OCI-LY3 (cell line): ENCODE data around the gene KLHL21.
A peak's percentile ranks its signal among the peaks of the same experiment; 100 is the strongest.

ENCODE experiments used
- H2AFZ ChIP-seq: fragments of 200-600, 300-600 bp; shearing (Covaris generic); 2 replicates; pipeline ENCODE4 v1.6.0; 2014; ENCODE audit warnings: antibody characterized with exemption, low read depth, low read length
- H3K27ac ChIP-seq: fragments of 200-600, 300-600 bp; sonication (generic); 2 replicates; pipeline ENCODE4 v1.5.1; 2014; ENCODE audit warnings: mild to moderate bottlenecking, low read length, moderate library complexity, mixed read lengths
- H3K27me3 ChIP-seq: fragments of 200-600, 300-600 bp; sonication (generic); 2 replicates; pipeline ENCODE4 v1.6.1; 2014; ENCODE audit warnings: low read depth, low read length, mixed read lengths
- H3K36me3 ChIP-seq: fragments of 200-600, 300-600 bp; sonication (generic); replicated peaks from 2 replicates; pipeline ENCODE3; 2014; ENCODE audit warnings: low read depth, low read length, mixed read lengths
- H3K4me1 ChIP-seq: fragments of 300-600, 200-600 bp; sonication (generic); 2 replicates; pipeline ENCODE4 v1.6.1; 2014; ENCODE audit warnings: low read length, mixed read lengths
- H3K4me2 ChIP-seq: fragments of 200-600, 300-600 bp; sonication (generic); 2 replicates; pipeline ENCODE4 v1.6.1; 2014; ENCODE audit warnings: low read length, mixed read lengths
- H3K4me3 ChIP-seq: fragments of 300-600, 200-600 bp; sonication (generic); 2 replicates; pipeline ENCODE4 v1.5.1; 2014; ENCODE audit warnings: antibody characterized with exemption, mild to moderate bottlenecking, low read length, moderate library complexity
- H3K79me2 ChIP-seq: fragments of 300-600, 200-600 bp; shearing (Covaris generic); 2 replicates; pipeline ENCODE4 v1.6.1; 2014; ENCODE audit warnings: mild to moderate bottlenecking, low read length, mixed read lengths
- H3K9ac ChIP-seq: fragments of 300-600, 200-600 bp; shearing (Covaris generic); 2 replicates; pipeline ENCODE4 v1.6.0; 2014; ENCODE audit warnings: mild to moderate bottlenecking, low read length, moderate library complexity
- H3K9me3 ChIP-seq: fragments of 200-600, 300-600 bp; shearing (Covaris generic); 2 replicates; pipeline ENCODE4 v1.6.1; 2014; ENCODE audit warnings: low read length, mixed read lengths; ENCODE audit not compliant: insufficient read depth
- H4K20me1 ChIP-seq: fragments of 200-600, 300-600 bp; sonication (generic); 2 replicates; pipeline ENCODE4 v1.6.1; 2016; ENCODE audit warnings: low read length, mixed read lengths; ENCODE audit not compliant: insufficient read depth
- CTCF ChIP-seq: fragments of 200-600, 300-600 bp; sonication (generic); IDR thresholded peaks from 2 replicates; pipeline ENCODE4 v1.5.1; 2014; ENCODE audit warnings: antibody characterized with exemption, low read length, low read depth
- EZH2phosphoT487 ChIP-seq: fragments of 200-600 bp; shearing (Covaris generic); IDR thresholded peaks from 2 replicates; pipeline ENCODE4 v1.6.1; 2018; ENCODE audit warnings: antibody characterized with exemption, mixed run types, low read depth

Gene KLHL21

GRCh38 chr1:6624710-6625583 is 22.3 kb upstream of the KLHL21 start, which contains the start of gene THAP3:
TSS of gene THAP3 (plus strand) at chr1:6624868. CDS start at chr1:6625219, 351 bp downstream.
- peaks cover 19% of the 10 kb centered on the region for H3K36me3 ChIP-seq
- H3K4me2 ChIP-seq = peak within 1 kb of the TSS; percentile 86
- no peak within 1 kb of the TSS; the same call in 1 of the 2 replicates for H2AFZ ChIP-seq
- no peak within 1 kb of the TSS for H3K27ac ChIP-seq
- H4K20me1 ChIP-seq = peaks cover 4% of the 10 kb centered on the region; the same call in 1 of the 2 replicates
- H3K9ac ChIP-seq = peak within 1 kb of the TSS; percentile 69
- H3K27me3 ChIP-seq = no peaks in the 10 kb centered on the region
- H3K9me3 ChIP-seq = no peaks in the 10 kb centered on the region
- TF ChIP-seq EZH2phosphoT487 (no peak), CTCF (peak; percentile 16; the same call in 1 of the 2 replicates)
- peaks cover 9% of the 10 kb centered on the region; the same call in 1 of the 2 replicates for H3K4me1 ChIP-seq
- H3K79me2 ChIP-seq = peaks cover 25% of the 10 kb centered on the region
- peak within 1 kb of the TSS; percentile 93 for H3K4me3 ChIP-seq

DNA sequence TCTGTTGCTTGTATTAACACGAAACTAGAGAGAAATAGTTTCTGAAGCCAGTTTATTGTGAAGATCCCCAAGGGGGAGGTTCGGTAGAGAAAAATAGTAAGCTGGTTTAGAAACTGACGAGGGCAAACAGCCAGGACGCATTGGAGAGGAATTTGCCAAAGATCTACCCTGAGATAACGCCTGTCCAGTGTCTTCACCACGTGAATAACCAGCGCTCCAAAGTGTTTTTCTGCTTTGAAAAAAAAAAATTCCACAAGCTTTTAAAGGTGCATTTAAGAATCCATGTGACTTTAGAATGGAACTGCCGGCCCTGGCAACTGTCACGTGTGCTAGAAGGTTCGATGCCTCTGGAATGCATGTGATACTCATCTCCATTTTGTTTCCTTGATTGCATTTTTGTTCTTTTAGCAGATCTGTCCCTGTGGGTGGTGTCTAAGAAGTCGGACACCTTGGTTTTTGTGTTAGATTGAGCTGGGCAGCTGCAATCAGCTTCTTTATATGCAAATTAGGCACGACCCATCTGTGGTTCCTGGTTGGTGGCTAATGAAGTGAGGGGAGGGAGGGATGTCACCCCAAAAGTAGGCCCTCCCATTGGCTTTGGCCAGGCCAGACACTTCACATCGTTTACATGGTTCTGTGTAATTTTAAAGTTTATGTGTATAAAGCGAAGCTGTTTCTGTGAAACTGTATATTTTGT is 20.7 kb upstream of the KLHL21 start:
- H3K27me3 ChIP-seq = no peaks in the 10 kb centered on the region
- peaks cover 25% of the 10 kb centered on the region for H3K79me2 ChIP-seq
- no peak for TF ChIP-seq CTCF
- no peak for TF ChIP-seq EZH2phosphoT487
- H3K4me1 ChIP-seq = peaks cover 9% of the 10 kb centered on the region; the same call in 1 of the 2 replicates
- no peaks in the 10 kb centered on the region for H3K9me3 ChIP-seq
- H4K20me1 ChIP-seq = peaks cover 4% of the 10 kb centered on the region; the same call in 1 of the 2 replicates
- H3K36me3 ChIP-seq = peaks cover 19% of the 10 kb centered on the region
- no peak overlapping the region for H3K27ac ChIP-seq
- H3K4me2 ChIP-seq = no peak overlapping the region
- H3K4me3 ChIP-seq = no peak overlapping the region
- H2AFZ ChIP-seq = no peak overlapping the region
- H3K9ac ChIP-seq = no peak overlapping the region

GRCh38 chr1:6622396-6623152 is 19.9 kb upstream of the KLHL21 start:
- Histone ChIP-seq H3K9ac (no peak overlapping the region), H3K27me3 (no peaks in the 10 kb centered on the region), H3K4me1 (peaks cover 9% of the 10 kb centered on the region; the same call in 1 of the 2 replicates), H3K27ac (no peak overlapping the region), H4K20me1 (peaks cover 8% of the 10 kb centered on the region), H3K36me3 (peaks cover 22% of the 10 kb centered on the region), H3K79me2 (peaks cover 24% of the 10 kb centered on the region), H3K4me3 (no peak overlapping the region), H3K4me2 (no peak overlapping the region), H3K9me3 (no peaks in the 10 kb centered on the region), H2AFZ (no peak overlapping the region)
- TF ChIP-seq EZH2phosphoT487 (no peak), CTCF (no peak)
